Anterior cingulate cortex (tissue), 58 donors: ENCODE results near the gene C1QTNF4.

Experiments
- DNase-seq, 58 donors: peaks; one replicate each; lab custom pipeline; 2025; lab: John Stamatoyannopoulos, UW

Gene C1QTNF4

DNA sequence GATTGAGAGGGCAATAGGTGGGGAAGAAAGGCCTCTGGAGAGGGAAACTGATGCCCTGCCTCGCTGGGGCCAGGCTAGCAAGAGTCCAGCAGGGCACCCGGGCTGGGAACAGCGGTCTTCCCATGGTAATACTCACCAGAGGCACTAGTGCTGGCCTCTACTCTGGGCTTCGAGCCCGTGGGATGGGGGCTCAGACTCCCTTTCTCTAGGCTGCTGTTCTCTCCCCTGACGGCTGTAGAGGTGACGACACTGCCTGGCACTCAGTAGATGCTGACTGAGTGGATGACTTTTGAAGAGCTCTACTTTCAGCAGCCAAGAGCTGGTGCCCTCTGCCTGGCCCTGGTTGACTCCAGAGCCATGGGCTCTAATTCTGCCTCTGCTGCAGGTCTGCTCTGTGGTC, 818 bp upstream of the C1QTNF4 start:
- peak in 2 of 58 donors; percentile 19 to 34 for DNase-seq

DNA sequence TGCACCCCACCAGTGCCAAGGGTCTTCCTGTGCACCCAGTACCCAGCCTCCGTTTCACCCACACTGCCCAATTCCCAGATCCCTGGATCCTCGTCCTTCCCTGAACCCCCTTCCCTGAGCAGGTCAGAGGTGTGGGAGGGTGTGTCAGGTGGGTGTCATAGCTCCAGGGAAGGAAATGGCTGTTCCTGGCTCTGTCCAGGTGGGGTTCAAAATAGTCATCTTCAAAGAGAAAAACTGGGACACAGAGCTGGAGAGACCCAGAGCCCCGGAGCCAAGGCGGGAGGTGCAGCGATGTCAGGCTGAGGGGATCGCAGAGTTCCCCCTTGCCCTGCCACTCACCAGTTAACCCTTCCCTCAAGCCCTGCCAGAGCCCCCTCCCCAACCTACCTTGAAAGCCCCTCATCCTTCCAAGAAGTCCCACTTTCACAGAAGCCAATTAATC, 698 bp downstream of the C1QTNF4 start:
- DNase-seq: peak in 1 of 58 donors; percentile 17

DNA sequence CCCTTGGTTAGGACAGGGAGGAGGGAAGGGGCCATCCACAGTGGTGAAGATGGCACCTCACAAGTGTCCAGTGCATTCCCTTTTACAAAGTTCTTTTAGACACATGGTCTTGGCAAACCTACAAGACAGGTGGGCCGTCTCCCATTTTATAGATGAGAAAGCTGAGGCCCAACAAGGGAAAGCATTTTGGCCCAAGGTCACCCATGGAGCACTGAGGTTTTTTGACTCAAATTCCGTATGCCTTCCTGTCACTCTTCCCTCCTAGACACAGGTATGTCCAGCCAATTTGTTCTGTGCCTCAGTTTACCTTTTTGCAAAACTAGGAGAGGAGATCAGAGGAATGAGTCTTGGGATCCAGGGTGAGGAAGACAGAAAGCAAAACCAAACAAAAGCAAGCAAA, 1.2 kb downstream of the C1QTNF4 start:
- DNase-seq: no peak

DNA sequence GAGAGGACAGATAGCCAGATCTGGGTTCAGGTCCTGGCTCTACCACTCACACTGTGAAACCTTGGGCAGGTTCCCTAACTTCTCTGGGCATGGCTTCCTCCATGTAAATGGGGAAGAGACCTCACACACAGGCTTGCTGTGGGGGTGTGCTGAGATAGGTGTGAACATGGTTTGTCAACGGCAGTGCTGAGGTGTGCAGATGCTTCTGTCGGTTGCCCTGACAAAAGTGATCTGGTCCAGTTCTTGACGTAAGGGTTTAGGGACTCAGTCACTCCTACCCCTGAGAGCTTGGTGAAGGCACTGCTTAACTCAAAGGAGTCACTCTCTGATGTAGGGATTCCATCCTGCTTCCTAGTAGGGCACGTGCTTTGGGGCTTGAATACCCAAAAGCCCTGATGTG, 2.0 kb downstream of the C1QTNF4 start:
- DNase-seq: peak in 1 of 58 donors; percentile 48

DNA sequence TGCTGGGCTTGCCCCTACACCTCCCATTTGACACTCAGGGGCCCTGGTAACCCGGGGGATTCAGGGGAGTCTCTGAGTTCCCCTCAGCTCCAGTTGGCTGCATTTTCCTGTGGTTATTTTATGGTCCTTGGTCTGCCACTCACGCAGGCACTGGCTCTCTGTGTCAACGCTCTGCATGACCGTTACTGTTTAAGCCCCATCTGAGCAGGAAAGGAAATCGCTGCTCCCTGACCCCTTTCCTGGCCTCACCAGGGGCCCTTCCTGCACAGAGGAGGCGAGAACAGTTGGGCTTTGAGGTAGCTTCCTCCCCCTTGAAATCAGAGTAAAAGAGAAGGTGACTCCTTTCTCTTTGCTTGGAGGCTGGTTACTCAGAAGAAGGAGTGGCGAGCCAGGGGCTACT, 2.4 kb downstream of the C1QTNF4 start:
- no peak for DNase-seq

DNA sequence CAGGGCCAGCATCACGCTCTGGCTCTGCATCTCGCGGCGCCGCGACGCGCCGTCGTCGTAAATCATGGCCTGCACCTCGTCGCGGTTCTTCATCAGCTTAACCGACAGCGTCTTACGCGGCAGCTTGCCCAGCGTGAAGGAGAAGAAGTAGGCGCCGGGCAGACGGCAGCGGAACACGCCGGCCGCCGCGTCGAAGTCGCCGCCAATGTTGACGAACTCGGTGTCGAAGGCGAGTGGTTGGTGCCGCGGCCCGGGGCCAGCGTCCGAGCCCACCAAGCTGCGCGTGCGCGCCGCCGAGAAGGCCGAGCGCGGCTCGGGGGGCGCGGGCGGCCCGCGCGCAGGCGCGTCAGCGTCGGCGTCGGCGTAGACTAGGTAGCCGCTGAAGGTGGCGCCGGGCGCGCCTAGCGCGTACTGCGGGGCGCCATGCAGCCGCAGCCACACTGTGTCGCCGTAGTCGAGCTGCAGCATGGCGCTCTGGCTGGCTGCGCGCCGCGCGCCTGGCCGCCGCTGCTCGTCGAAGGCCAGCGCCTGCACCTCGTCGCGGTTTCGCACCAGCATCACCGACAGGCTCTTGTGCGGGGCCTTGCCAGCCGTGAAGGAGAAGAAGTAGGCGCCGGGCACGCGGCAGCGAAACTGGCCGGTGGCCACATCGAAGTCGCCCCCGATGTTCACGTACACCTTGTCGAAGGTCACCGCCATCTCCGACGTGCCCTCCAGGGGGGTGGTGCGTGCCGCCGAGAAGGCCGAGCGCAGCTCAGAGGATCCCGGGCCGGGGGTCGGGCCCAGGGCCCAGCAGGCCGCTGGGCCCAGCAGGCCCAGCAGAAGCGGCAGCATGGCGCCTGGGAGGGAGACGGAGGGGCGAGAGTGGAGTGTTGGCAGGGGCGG, 4.0 kb downstream of the C1QTNF4 start:
- no peak for DNase-seq

DNA sequence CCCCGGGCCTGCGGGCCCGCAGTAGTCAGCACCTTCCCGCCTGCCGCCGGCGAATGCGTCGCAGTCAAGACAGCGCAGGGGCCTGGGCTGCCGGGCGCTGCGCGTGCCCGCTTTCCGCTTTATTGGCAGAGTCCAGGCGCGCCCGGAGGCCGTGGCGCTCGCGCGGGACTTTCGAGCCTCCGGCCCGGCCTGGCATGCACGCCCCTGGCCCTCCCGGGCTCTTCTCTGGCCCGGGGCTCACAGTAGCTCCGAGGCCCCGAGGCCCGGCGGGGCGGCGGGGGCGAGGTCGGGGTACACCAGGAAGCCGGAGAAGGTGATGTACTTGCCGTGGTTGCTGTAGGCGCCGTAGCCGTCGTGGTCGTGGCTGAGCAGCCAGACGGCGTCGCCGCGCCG, 4.6 kb downstream of the C1QTNF4 start:
- no peak for DNase-seq

DNA sequence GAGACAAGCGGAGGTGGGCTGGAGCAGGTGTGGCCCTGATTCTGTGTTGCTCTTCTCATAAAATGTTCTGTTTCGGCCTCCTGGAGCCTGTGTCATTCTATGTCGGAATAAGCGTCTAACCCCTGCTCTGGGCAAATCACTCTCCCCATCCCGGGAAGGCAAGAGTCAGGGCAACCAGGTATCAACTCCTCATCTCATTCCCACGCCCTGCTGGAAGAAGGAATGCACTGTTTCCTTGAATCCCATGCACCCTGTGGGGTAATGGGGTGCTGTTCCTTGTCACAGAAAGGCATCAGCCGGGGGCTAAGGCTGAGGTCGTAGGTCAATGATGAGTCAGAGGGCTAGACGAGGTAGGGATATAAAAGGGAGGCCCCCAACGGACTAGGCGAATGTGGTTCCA, 5.1 kb downstream of the C1QTNF4 start:
- no peak for DNase-seq

DNA sequence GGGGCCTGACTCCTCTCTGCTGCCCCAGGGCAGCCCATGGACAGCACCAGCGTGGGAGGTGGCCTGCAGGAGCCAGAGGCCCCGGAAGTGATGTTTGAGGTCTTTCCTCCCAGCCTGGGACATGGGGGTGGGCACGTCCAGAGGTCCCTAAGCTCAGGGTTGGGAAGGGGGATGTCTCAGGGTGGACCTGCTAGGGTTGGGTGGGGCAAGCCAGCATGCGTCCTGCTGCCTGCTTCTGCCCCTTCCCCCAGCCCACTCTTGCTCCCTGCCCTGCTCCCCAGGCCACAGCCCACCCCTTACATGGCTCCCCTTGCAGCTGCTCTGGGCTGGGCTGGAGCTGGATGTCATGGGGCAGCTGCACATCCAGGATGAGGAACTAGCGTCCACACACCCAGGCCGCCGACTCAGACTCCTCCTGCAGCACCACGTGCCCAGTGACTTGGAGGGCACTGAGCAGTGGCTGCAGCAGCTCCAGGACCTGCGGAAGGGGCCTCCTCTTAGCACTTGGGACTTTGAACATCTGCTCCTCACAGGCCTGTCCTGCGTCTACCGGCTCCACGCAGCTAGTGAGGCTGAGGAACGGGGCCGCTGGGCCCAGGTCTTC, 6.4 kb downstream of the C1QTNF4 start:
- peak in 19 of 58 donors; percentile 23 to 55 (median 38) for DNase-seq

DNA sequence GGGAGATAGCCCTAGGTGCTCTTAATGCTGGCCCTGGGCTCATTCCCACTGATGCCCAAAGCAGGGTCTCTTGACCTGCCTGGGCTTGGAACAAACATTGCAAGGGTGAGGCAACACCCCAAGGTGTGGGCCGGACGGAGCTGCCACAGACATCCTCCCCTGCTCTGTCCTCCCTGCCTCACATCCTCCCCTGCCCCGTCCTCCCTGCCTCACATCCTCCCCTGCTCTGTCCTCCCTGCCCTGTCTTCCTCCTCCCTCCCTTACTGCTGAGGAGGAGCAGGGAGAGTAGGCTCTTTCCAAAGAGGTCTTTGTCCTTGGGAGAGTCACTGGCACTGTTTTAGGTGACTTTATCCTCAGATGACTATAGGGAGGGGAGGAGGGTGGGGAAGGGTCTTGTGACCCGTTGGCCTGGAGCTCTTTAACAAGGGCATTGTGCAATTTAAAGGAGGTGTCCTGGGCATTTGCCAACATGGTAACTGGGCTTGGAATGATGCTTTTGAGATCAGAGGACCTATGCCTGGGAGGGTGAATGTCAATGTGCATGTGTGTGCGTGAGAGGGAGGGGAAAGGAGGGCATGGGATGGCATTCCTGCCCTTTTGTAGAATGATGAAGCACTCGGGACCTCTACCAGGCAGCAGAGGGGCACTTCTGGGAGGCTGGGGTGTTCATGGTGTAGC, 7.0 kb downstream of the C1QTNF4 start:
- peak in 1 of 58 donors; percentile 51 for DNase-seq

DNA sequence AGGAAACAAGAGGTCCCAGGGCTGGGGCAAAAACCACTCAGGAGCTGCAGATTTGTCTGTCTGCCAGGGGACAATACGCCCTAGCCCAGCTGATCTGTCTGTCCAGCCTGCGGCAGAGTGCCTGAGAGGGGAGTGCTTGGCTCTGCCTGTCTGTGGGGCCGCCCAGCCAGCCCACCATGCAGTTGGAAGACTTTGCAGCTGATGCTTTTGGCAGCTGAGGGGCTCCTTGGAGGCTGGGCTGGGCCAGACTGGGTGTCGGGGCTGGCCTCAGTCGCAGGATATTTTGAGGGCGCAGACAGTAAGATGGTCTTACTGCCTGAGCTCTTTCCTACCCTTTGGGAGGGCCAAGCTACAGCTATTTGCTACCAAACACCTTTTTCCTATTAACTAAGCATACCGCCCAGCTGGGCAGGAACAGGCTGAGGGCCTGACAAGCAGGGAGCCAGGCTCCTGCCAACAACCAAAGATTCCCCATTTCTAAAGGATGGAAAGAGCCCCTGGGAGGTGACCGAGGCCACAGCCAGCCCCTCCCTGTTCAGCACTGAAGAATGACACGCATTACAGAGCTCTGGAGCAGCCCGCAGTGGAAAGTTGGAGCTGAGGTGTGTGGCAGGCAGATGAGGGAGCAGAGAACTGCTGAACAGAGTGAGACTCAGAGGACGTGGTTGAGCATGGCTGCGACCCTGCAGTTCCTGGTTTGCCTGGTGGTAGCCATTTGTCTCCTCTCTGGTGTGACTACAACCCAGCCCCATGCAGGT, 7.9 kb downstream of the C1QTNF4 start, which contains the start of gene FAM180B:
TSS of gene FAM180B (plus strand) at position 581 of the 758 bp plus-strand sequence. CDS start at position 672, 91 bp downstream.
- peak in 1 of 58 donors; percentile 33 for DNase-seq

DNA sequence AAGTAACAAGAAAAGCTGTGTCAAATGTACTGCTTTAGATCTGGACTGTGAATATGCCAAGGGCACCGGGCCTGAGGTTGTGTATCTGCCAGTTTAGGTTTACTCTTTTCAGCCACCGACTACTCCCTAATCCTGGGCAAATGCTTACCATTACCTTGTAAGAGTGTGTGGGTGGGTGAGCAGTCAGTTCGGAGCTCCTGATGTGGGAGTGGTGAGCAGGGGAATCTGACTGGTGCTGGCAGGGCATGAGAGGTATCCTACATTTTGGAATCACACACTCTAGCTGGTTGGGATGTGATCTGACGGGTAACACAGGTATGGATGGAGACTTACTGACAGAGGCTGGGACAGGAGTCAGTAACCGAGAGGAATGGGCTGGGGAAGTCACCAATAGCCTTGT, 10.4 kb downstream of the C1QTNF4 start:
- DNase-seq: no peak

DNA sequence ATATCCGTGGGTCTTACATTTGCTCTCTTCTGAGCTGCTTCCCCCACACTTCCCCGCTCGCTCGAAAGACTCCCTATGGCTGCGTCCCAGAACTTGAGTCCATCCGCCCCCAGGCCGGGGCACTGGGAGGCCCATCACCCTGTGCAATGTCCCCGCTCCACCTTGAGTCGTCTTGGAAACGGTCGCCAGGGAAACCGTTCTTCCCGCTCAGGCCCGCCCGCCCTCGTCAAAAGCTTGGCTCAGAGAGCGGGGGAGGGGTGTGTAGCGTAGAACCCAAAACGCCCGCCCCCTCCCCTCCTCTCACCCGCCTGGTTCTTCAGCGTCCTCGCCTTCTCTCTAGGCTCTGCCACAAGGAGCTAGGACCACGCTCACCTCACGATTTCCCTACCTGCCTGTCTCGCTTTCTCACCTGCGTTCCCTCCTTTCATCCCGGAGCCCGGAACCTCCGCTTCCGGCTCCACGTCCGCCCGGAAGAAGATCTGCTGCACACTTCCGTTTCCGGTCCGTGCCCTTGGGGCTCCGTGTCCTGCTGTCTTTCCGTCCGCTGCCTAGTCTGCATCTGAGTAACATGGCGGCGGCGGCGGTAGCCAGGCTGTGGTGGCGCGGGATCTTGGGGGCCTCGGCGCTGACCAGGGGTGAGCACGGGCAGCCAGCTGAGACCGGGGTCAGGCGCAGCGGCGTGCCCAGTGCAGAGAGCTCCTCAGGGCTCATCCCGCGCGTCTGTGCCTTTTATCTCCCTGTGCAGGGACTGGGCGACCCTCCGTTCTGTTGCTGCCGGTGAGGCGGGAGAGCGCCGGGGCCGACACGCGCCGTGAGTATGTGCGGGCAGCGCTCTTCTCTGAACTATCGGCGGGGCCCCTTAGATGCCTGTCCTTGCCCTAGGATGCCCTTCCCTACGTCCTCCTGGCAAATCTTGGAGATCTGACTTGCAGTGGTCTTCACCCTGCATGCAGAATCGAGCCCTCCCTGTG, 15.4 kb downstream of the C1QTNF4 start, which contains the start of the genes KBTBD4 and NDUFS3:
TSS of gene KBTBD4 (minus strand) at position 447 of the 971 bp plus-strand sequence. CDS start at position 428, 19 bp downstream.
TSS of gene NDUFS3 (plus strand) at position 551 of the 971 bp plus-strand sequence. CDS start at position 569, 18 bp downstream.
- peak in 57 of 58 donors; percentile 57 to 95 (median 88) for DNase-seq

DNA sequence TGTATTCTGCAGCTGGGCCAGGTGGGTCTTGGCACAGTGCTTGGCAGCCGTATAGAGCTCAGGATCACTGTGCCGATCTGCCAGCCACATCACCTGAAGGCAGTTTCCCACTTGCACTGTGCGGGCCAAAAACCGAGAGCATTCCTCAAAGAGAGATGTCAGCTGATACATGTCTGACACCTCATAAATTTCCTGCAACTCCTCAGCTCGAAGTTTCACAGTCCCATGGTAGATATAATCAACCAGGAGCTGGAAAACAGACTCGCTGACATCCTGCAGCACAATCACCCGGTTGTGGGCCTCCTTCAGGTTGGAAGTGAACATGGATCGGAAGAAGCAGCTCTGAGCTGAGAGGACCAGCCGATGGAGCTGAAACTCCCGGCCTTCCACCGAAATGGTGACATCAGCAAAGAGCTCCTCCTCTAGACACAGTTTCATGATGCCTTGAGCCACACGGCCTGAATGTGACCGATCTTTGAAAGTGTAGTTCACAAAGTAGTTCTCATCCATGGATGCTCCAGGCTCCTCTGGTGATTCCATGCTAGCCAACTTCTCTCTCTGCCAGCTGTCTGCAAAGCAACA, 16.7 kb downstream of the C1QTNF4 start:
- DNase-seq: peak in 2 of 58 donors; percentile 13 to 25

DNA sequence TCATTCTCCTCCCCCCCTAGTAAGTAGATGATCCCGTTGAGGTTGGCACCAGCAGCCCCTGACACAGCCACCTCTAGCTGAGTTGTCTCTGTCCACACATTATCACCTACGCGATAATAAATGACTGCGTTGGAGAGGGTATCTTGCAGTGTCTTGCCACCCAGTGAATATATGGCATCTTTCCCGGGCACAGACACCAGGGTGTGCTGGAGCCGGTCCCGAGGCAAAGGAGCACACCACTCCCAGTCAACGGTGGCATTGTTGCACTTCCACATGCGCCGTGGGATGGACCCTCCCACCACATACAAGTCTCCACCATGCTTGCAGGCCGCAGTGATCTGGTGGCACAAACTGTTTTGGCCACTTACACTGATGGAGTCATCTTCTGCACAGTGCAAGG, 20.9 kb downstream of the C1QTNF4 start:
- DNase-seq: peak in 22 of 58 donors; percentile 21 to 73 (median 47)

DNA sequence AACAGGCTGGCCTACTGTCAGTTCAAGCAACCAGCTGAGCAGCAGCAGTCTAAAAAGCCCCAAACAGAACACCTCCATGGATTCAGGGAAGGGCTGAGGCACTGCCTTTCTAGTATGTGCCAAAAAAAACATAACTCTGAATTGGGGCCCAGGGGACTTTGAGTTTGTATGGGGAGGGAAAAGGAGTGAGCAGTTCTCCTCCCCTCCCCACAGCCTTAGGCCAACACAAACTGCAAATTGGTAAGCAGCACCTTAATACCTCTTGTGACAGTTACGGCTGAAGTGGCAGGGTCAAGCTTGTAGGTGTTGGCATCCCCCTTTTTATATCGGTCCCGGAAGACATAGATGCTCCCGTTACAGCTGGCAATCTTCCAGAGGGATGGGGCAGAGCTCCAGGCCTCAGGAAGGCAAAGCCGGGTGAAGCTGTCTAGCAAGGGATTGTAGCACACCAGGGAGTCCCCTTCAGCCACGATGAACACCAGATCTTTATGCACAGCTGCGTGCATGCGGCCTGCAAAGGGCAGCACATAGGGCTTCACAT, 21.4 kb downstream of the C1QTNF4 start:
- DNase-seq: peak in 3 of 58 donors; percentile 45 to 55 (median 47)

DNA sequence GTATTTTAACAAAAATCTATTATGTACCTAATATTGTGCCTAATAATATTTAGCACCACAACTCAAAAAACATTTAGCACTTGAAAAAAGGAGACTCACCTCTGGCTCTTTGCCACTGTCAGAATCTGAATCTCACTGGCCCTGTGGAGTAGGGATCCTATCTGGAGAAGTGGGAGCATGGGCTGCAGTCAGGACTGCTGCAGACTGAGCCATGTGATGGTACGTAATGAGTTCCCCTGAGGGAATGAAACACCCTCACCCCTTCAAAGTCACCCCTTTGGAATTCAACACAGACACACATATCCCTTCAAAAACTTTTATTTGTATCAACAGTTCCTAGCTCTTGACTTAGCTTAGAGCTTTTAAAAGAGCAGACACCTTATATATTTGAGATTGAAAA, 22.3 kb downstream of the C1QTNF4 start:
- DNase-seq: no peak

DNA sequence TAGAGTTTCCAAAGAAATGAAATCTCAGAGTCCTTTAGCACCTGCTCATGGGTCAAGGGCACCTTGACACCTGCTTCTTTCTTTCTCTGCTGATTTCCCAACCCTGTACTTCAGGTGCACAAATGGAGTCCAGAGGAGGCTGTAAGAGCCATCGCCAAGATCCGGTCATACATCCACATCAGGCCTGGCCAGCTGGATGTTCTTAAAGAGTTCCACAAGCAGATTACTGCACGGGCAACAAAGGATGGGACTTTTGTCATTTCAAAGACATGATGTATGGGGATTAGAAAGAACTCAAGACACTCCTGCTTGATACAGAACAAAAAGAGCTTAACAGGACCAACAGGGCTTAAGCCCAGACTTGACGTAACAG, 22.9 kb downstream of the C1QTNF4 start:
- no peak for DNase-seq
